WTC11 (cell line): ENCODE measurements around the gene INAFM2. TPM values are rescaled to one million over a fixed set of nuclear protein-coding genes. Genes with fewer than 3 reads are reported as not detected.

Experiments used
- ATAC-seq: fragments of 200-7000 bp; cut with Tn5 transposase; 2 replicates; pipeline ENCODE4 v1.10.0; 2021; ENCODE audit warnings: mild to moderate bottlenecking, moderate library complexity
- CTCF ChIA-PET: fragments of 300-600 bp; sonication (Branson Sonifier 250); formaldehyde crosslinking; loops from one replicate; lab custom pipeline; 2021; ENCODE audit warnings: antibody characterized with exemption; lab: Charles Lee
- POLR2A ChIA-PET: fragments of 350-600 bp; sonication (Branson Sonifier 250); formaldehyde crosslinking; loops from one replicate; lab custom pipeline; 2021; ENCODE audit warnings: antibody characterized with exemption; lab: Charles Lee
- DNase-seq: peaks from one replicate; pipeline ENCODE4 v3.0.0; 2021; ENCODE audit warnings: low spot score
- H3K27ac Mint-ChIP-seq: 2 replicates; pipeline ENCODE4 v1.8.0; 2021; ENCODE audit warnings: mixed read lengths
- H3K27me3 Mint-ChIP-seq: 2 replicates; pipeline ENCODE4 v1.8.0; 2021; ENCODE audit warnings: low read depth, mild to moderate bottlenecking, moderate library complexity, mixed read lengths
- H3K36me3 Mint-ChIP-seq: 2 replicates; pipeline ENCODE4 v1.8.0; 2021; ENCODE audit warnings: mixed read lengths
- H3K4me1 Mint-ChIP-seq: 2 replicates; pipeline ENCODE4 v1.8.0; 2022; ENCODE audit warnings: mixed read lengths
- H3K4me3 Mint-ChIP-seq: 2 replicates; pipeline ENCODE4 v1.8.0; 2021; ENCODE audit warnings: mild to moderate bottlenecking, moderate library complexity, mixed read lengths
- H3K9me3 Mint-ChIP-seq: 2 replicates; pipeline ENCODE4 v1.8.0; 2021; ENCODE audit warnings: mixed read lengths
- ATF1 ChIP-seq: sonication (generic); formaldehyde crosslinking; IDR thresholded peaks from 2 replicates; pipeline ENCODE4 v1.8.1; 2023; ENCODE audit warnings: mild to moderate bottlenecking, moderate library complexity, missing genetic modification reagents
- ATF3 ChIP-seq: sonication (generic); formaldehyde crosslinking; conservative IDR thresholded peaks from 2 replicates; pipeline ENCODE4 v1.8.1; 2022; ENCODE audit warnings: mild to moderate bottlenecking, missing genetic modification reagents
- CDX4 ChIP-seq: fragments of 250-450 bp; sonication (Bioruptor Pico); IDR thresholded peaks from 2 replicates; pipeline ENCODE4 v1.9.0; 2021; ENCODE audit warnings: moderate library complexity, mild to moderate bottlenecking, inconsistent platforms, borderline replicate concordance
- E2F5 ChIP-seq: sonication (generic); formaldehyde crosslinking; IDR thresholded peaks from 2 replicates; pipeline ENCODE4 v1.8.1; 2022; ENCODE audit warnings: mild to moderate bottlenecking, moderate library complexity, missing genetic modification reagents
- ESRRA ChIP-seq: sonication (generic); formaldehyde crosslinking; IDR thresholded peaks from 2 replicates; pipeline ENCODE4 v1.8.1; 2022; ENCODE audit warnings: mild to moderate bottlenecking, missing genetic modification reagents, borderline replicate concordance
- FOXP4 ChIP-seq: sonication (generic); formaldehyde crosslinking; IDR thresholded peaks from 2 replicates; pipeline ENCODE4 v1.8.0; 2022; ENCODE audit warnings: mild to moderate bottlenecking, missing genetic modification reagents
- GRHL2 ChIP-seq: fragments of 250-450 bp; sonication (Bioruptor Pico); IDR thresholded peaks from 2 replicates; pipeline ENCODE4 v1.8.0; 2022; ENCODE audit warnings: mild to moderate bottlenecking, moderate library complexity; ENCODE audit not compliant: insufficient replicate concordance, severe bottlenecking
- HMGXB4 ChIP-seq: sonication (generic); formaldehyde crosslinking; IDR thresholded peaks from 2 replicates; pipeline ENCODE4 v1.8.1; 2023; ENCODE audit warnings: mild to moderate bottlenecking, moderate library complexity, missing genetic modification reagents
- KAT7 ChIP-seq: sonication (generic); formaldehyde crosslinking; IDR thresholded peaks from 2 replicates; pipeline ENCODE4 v1.8.1; 2023; ENCODE audit warnings: missing genetic modification reagents, mild to moderate bottlenecking, borderline replicate concordance
- MYBL2 ChIP-seq: sonication (generic); formaldehyde crosslinking; IDR thresholded peaks from 2 replicates; pipeline ENCODE4 v1.8.1; 2023; ENCODE audit warnings: mild to moderate bottlenecking, moderate library complexity, missing genetic modification reagents
- NFE2L1 ChIP-seq: sonication (generic); formaldehyde crosslinking; IDR thresholded peaks from 2 replicates; pipeline ENCODE4 v1.8.1; 2023; ENCODE audit warnings: missing genetic modification reagents
- NR2C2 ChIP-seq: sonication (generic); formaldehyde crosslinking; IDR thresholded peaks from 2 replicates; pipeline ENCODE4 v1.8.0; 2022; ENCODE audit warnings: mild to moderate bottlenecking, missing genetic modification reagents
- PRRX2 ChIP-seq: fragments of 250-450 bp; sonication (Bioruptor Pico); IDR thresholded peaks from 2 replicates; pipeline ENCODE4 v1.8.0; 2021; ENCODE audit warnings: mild to moderate bottlenecking
- SMAD4 ChIP-seq: sonication (generic); formaldehyde crosslinking; IDR thresholded peaks from 2 replicates; pipeline ENCODE4 v1.8.0; 2022; ENCODE audit warnings: mild to moderate bottlenecking, missing genetic modification reagents
- TEAD1 ChIP-seq: sonication (generic); formaldehyde crosslinking; IDR thresholded peaks from 2 replicates; pipeline ENCODE4 v1.8.0; 2022; ENCODE audit warnings: mild to moderate bottlenecking, missing genetic modification reagents
- USF2 ChIP-seq: sonication (generic); formaldehyde crosslinking; IDR thresholded peaks from 2 replicates; pipeline ENCODE4 v1.8.1; 2023; ENCODE audit warnings: mild to moderate bottlenecking, missing genetic modification reagents, moderate library complexity
- ZNF219 ChIP-seq: sonication (generic); formaldehyde crosslinking; IDR thresholded peaks from 2 replicates; pipeline ENCODE4 v1.8.0; 2023; ENCODE audit warnings: missing genetic modification reagents, mild to moderate bottlenecking, borderline replicate concordance
- ZNF232 ChIP-seq: sonication (generic); formaldehyde crosslinking; IDR thresholded peaks from 2 replicates; pipeline ENCODE4 v1.8.0; 2022; ENCODE audit warnings: mild to moderate bottlenecking, missing genetic modification reagents
- ZNF281 ChIP-seq: sonication (generic); formaldehyde crosslinking; IDR thresholded peaks from 2 replicates; pipeline ENCODE4 v1.8.0; 2023; ENCODE audit warnings: mild to moderate bottlenecking, missing genetic modification reagents
- ZNF396 ChIP-seq: fragments of 250-450 bp; sonication (Bioruptor Pico); IDR thresholded peaks from 2 replicates; pipeline ENCODE4 v1.8.0; 2021; ENCODE audit warnings: mild to moderate bottlenecking, moderate library complexity, borderline replicate concordance
- ZNF512 ChIP-seq: sonication (generic); formaldehyde crosslinking; IDR thresholded peaks from 2 replicates; pipeline ENCODE4 v1.8.1; 2022; ENCODE audit warnings: missing genetic modification reagents, borderline replicate concordance
- ZNF671 ChIP-seq: fragments of 250-450 bp; sonication (Bioruptor Pico); IDR thresholded peaks from 2 replicates; pipeline ENCODE4 v1.8.0; 2021; ENCODE audit warnings: mild to moderate bottlenecking
- ZSCAN18 ChIP-seq: fragments of 250-450 bp; sonication (Bioruptor Pico); IDR thresholded peaks from 2 replicates; pipeline ENCODE4 v2.1.2; 2022; ENCODE audit warnings: mild to moderate bottlenecking, moderate library complexity
- total RNA-seq: library from RNA; stranded (reverse); gene quantifications from 3 replicates; pipeline ENCODE4 v1.2.3, GENCODE V29; 2021

INAFM2 gene
- total RNA-seq, 1 experiment from 2014 or later, result 34.2 TPM

- ATAC-seq, result peak; percentile 76
- DNase-seq, result peak; percentile 69
- peaks cover 42% of the 10 kb centered on the region for H3K27me3 Mint-ChIP-seq
- POLR2A ChIA-PET, result interaction anchor here (0.9 to 1.4 kb wide), 5 partner anchors 10 to 130 kb away, joined by 3 to 6 read pairs (median 5); partner anchors contain the start of genes BUB1B and PLCB2
- H3K4me3 Mint-ChIP-seq, result peak overlapping the region; percentile 56
- CTCF ChIA-PET, result interaction anchor here (0.6 to 13.0 kb wide), 26 partner anchors 8 to 255 kb away, joined by 3 to 341 read pairs (median 6); partner anchors contain the start of genes ANKRD63, CCDC9B, INAFM2 and PLCB2
- peaks cover 18% of the 10 kb centered on the region for H3K4me1 Mint-ChIP-seq
- no peak overlapping the region for H3K27ac Mint-ChIP-seq
- no peaks in the 10 kb centered on the region for H3K36me3 Mint-ChIP-seq
- no peaks in the 10 kb centered on the region for H3K9me3 Mint-ChIP-seq
- TF ChIP-seq MYBL2 (CRISPR knock-in tag) (peak; percentile 79), NFE2L1 (CRISPR knock-in tag) (peak; percentile 86), ESRRA (no peak), ZNF396 (CRISPR knock-in tag) (no peak), USF2 (CRISPR knock-in tag) (peak; percentile 65), PRRX2 (CRISPR knock-in tag) (no peak), HMGXB4 (CRISPR knock-in tag) (0 out of 2 replicates have a peak, but pooled peaks have one; percentile 58), E2F5 (no peak), TEAD1 (peak; percentile 42; the same call in 1 of the 2 replicates), ZNF281 (no peak), FOXP4 (CRISPR knock-in tag) (peak; percentile 89; the same call in 1 of the 2 replicates), ZNF512 (CRISPR knock-in tag) (no peak), CDX4 (CRISPR knock-in tag) (no peak), ATF3 (CRISPR knock-in tag) (peak; percentile 75), ATF1 (no peak), ZNF232 (CRISPR knock-in tag) (no peak), ZNF671 (CRISPR knock-in tag) (no peak), ZSCAN18 (no peak), NR2C2 (CRISPR knock-in tag) (no peak), SMAD4 (CRISPR knock-in tag) (peak; percentile 58), ZNF219 (no peak), KAT7 (CRISPR knock-in tag) (peak; percentile 55; the same call in 1 of the 2 replicates), GRHL2 (no peak)
Observed at GRCh38 chr15:40290918-40291574, 32.4 kb upstream of the INAFM2 start.
